ENCODE measurements around the gene ZNF70. TPM values are rescaled to one million over a fixed set of nuclear protein-coding genes. Genes with fewer than 3 reads are reported as not detected.

The ZNF70 gene
- total and polyA plus RNA-seq, 10 of the 15 experiments (the other 5 are each of a cell fraction or from before 2014, with no cell fraction given): 0.15 to 2.3 (median 0.85) TPM

DNA sequence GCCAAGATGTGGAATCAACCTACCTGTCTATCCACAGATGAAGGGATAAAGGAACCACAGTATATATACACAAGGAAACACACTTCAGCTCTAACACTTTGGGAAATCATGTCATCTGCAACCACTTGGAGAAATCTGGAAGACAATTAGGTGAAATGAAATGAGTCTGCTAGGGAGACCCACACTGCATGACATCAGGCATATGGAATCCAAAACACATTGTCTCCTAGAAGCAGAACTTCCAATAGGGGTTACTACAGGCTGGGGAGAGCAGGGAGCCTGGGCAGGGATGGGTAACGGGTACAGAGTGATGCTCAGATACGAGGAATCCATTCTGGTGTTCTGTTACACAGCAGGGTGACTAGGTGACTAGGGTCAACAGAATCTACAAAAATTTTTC is 41.8 kb downstream of the ZNF70 start:
- POLR2A ChIA-PET: no interaction called here
- Histone ChIP-seq H3K9ac (ENCODE audit: control insufficient read depth, insufficient read depth, low read length) (no peak overlapping the region), H3K9me3 (replicated peaks; ENCODE audit: control insufficient read depth, insufficient read depth, low read length) (no peaks in the 10 kb centered on the region), H3K4me1 (ENCODE audit: control insufficient read depth, insufficient read depth, low read length) (0 out of 2 replicates have a peak, but pooled peaks cover 9% of the 10 kb centered on the region), H3K4me2 (ENCODE audit: control insufficient read depth, insufficient read depth) (no peak overlapping the region), H3K27ac (ENCODE audit: control insufficient read depth, insufficient read depth) (peak overlapping the region; percentile 28; the same call in 1 of the 2 replicates), H3K4me3 (no peak overlapping the region), H3K79me2 (ENCODE audit: control insufficient read depth, insufficient read depth, low read length) (no peaks in the 10 kb centered on the region), H3K36me3 (ENCODE audit: control insufficient read depth in 2 of 2, insufficient read depth in 2 of 2, low read length in 1 of 2) (peaks cover 14 to 25% of the 10 kb centered on the region in 2 experiments; a peak in 3 of 4 replicates), H4K20me1 (ENCODE audit: control insufficient read depth, insufficient read depth) (no peaks in the 10 kb centered on the region), H2AFZ (ENCODE audit: control insufficient read depth, low read depth, low read length) (no peak overlapping the region), H3K27me3 (replicated peaks in 1 of 2; ENCODE audit: control insufficient read depth in 2 of 2, insufficient read depth in 2 of 2, low read length in 1 of 2) (no peaks in the 10 kb centered on the region)
- intact Hi-C loops (cut with micrococcal nuclease; ENCODE audit: unreplicated experiment): no loop called here
- SMC1A ChIA-PET (ENCODE audit: uncharacterized antibody, unreplicated experiment): interaction anchor here (0.6 kb wide), 1 partner anchor 86 kb away, joined by 3 read pairs; no protein-coding TSS in a partner anchor
- DNase-seq (ENCODE audit: low read depth, low spot score) (no peak), FAIRE-seq (no peak), ATAC-seq (no peak)
- in situ Hi-C loops (cut with MboI): no loop called here
- BruUV-seq (replicated peaks): no TSS peak
- TF ChIP-seq SMAD1 (IDR thresholded peaks at IDR 0.05; ENCODE audit: low read depth, partially characterized antibody) (no peak), YY1 (IDR thresholded peaks at IDR 0.05; ENCODE audit: low read depth, low read length) (no peak), ATF7 (IDR thresholded peaks at IDR 0.05; ENCODE audit: low read depth) (no peak), ZBED1 (IDR thresholded peaks at IDR 0.05; ENCODE audit: borderline replicate concordance) (no peak), BACH1 (IDR thresholded peaks at IDR 0.05; ENCODE audit: borderline replicate concordance) (no peak), PML (IDR thresholded peaks at IDR 0.05; ENCODE audit: low read length) (no peak), SUPT20H (IDR thresholded peaks at IDR 0.05; ENCODE audit: borderline replicate concordance, control insufficient read depth, low read depth, low read length) (no peak), POLR2AphosphoS5 (IDR thresholded peaks at IDR 0.05; ENCODE audit: low read length) (no peak), BRCA1 (IDR thresholded peaks at IDR 0.05; ENCODE audit: low read depth, low read length) (no peak), HCFC1 (IDR thresholded peaks at IDR 0.05; ENCODE audit: low read length) (no peak), CREM (IDR thresholded peaks at IDR 0.05; ENCODE audit: low read depth) (no peak), SP1 (IDR thresholded peaks at IDR 0.05; ENCODE audit: low read depth, low read length) (no peak), BMI1 (IDR thresholded peaks at IDR 0.05; ENCODE audit: borderline replicate concordance) (no peak), STAT1 (conservative IDR thresholded peaks at IDR 0.05) (no peak), HDAC2 (IDR thresholded peaks at IDR 0.05) (no peak), BHLHE40 (IDR thresholded peaks at IDR 0.05; ENCODE audit: borderline replicate concordance in 1 of 2, low read depth in 2 of 2, low read length in 1 of 2) (no peak), IKZF2 (IDR thresholded peaks at IDR 0.05) (no peak), BCL11A (IDR thresholded peaks at IDR 0.05; ENCODE audit: low read depth, low read length) (no peak), IKZF1 (conservative IDR thresholded peaks at IDR 0.05) (no peak)
- TF ChIP-seq, protein P1, sequence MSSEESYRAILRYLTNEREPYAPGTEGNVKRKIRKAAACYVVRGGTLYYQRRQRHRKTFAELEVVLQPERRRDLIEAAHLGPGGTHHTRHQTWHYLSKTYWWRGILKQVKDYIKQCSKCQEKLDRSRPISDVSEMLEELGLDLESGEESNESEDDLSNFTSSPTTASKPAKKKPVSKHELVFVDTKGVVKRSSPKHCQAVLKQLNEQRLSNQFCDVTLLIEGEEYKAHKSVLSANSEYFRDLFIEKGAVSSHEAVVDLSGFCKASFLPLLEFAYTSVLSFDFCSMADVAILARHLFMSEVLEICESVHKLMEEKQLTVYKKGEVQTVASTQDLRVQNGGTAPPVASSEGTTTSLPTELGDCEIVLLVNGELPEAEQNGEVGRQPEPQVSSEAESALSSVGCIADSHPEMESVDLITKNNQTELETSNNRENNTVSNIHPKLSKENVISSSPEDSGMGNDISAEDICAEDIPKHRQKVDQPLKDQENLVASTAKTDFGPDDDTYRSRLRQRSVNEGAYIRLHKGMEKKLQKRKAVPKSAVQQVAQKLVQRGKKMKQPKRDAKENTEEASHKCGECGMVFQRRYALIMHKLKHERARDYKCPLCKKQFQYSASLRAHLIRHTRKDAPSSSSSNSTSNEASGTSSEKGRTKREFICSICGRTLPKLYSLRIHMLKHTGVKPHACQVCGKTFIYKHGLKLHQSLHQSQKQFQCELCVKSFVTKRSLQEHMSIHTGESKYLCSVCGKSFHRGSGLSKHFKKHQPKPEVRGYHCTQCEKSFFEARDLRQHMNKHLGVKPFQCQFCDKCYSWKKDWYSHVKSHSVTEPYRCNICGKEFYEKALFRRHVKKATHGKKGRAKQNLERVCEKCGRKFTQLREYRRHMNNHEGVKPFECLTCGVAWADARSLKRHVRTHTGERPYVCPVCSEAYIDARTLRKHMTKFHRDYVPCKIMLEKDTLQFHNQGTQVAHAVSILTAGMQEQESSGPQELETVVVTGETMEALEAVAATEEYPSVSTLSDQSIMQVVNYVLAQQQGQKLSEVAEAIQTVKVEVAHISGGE (CRISPR knock-in tag; IDR thresholded peaks at IDR 0.05): no peak
- RAD21 ChIA-PET (ENCODE audit: unreplicated experiment): no interaction called here
- 97% methylated on average over 2 of the region's 2 CpGs for WGBS (ENCODE audit: insufficient coverage, insufficient replicate concordance, low lambda C conversion rate, missing lambda C conversion rate)
- CTCF ChIA-PET: interaction anchor here (0.6 kb wide), 1 partner anchor 16 kb away, joined by 3 read pairs; no protein-coding TSS in a partner anchor
